ENCODE measurements around the gene WWC2.

GRCh38 chr4:183327827-183328226 is 228.8 kb downstream of the WWC2 start:
- TF ChIP-seq YY1 (IDR thresholded peaks at IDR 0.05; ENCODE audit: extremely low read depth, insufficient replicate concordance, low read depth, low read length) (no peak), CTCF (IDR thresholded peaks at IDR 0.05 in 2 of 3, conservative IDR thresholded peaks at IDR 0.05 in 1 of 3; ENCODE audit: borderline replicate concordance in 1 of 3, insufficient read depth in 1 of 3, low read depth in 2 of 3, low read length in 2 of 3) (no peak), REST (IDR thresholded peaks at IDR 0.05; ENCODE audit: low read depth) (no peak), POLR2A (IDR thresholded peaks at IDR 0.05; ENCODE audit: borderline replicate concordance, extremely low read depth, insufficient read depth, insufficient read length) (no peak), ZNF274 (IDR thresholded peaks at IDR 0.05; ENCODE audit: low read depth, low read length) (no peak), ATF3 (IDR thresholded peaks at IDR 0.05) (no peak), EZH2 (IDR thresholded peaks at IDR 0.05) (no peak), SP1 (IDR thresholded peaks at IDR 0.05; ENCODE audit: low read depth) (no peak), POLR2AphosphoS5 (IDR thresholded peaks at IDR 0.05; ENCODE audit: low read depth, low read length) (no peak), SIN3A (IDR thresholded peaks at IDR 0.05; ENCODE audit: low read depth) (no peak), EGR1 (IDR thresholded peaks at IDR 0.05; ENCODE audit: low read depth) (no peak)
